Measurements from ENCODE around the gene MRPS33.
"Not testable (repeated sequence)": the region's sequence is repeated elsewhere in the genome, so short reads cannot be mapped to it uniquely, and the experiment has no call there.

MRPS33 gene

GRCh38 chr7:141012044-141012685, 2.6 kb downstream of the MRPS33 start:
- peak; percentile 87 for DNase-seq (ENCODE audit: low spot score)

- DNase-seq (ENCODE audit: low spot score), result no peak
Measured at GRCh38 chr7:141011443-141011842, 3.3 kb downstream of the MRPS33 start.

- no peak for DNase-seq (ENCODE audit: low spot score)
Measured at GRCh38 chr7:141003172-141004065, 11.3 kb downstream of the MRPS33 start.

- DNase-seq (ENCODE audit: low spot score), result no peak
Measured at GRCh38 chr7:141001546-141001945, 13.2 kb downstream of the MRPS33 start.

- DNase-seq (ENCODE audit: low spot score), result no peak
Measured at GRCh38 chr7:141001122-141001521, 13.6 kb downstream of the MRPS33 start.

GRCh38 chr7:140998715-140999114, 16.0 kb downstream of the MRPS33 start:
- no peak for DNase-seq (ENCODE audit: low spot score)

- DNase-seq (ENCODE audit: low spot score), result no peak
Measured at GRCh38 chr7:140992422-140992821, 22.3 kb downstream of the MRPS33 start.

- DNase-seq (ENCODE audit: low spot score), result no peak
Measured at GRCh38 chr7:140990193-140990962, 24.4 kb downstream of the MRPS33 start.

- no peak for DNase-seq (ENCODE audit: low spot score)
Measured at GRCh38 chr7:140989068-140989467, 25.7 kb downstream of the MRPS33 start.

GRCh38 chr7:140983802-140984201, 30.9 kb downstream of the MRPS33 start:
- no peak for DNase-seq (ENCODE audit: low spot score)

- no peak for DNase-seq (ENCODE audit: low spot score)
Measured at GRCh38 chr7:140982508-140982907, 32.2 kb downstream of the MRPS33 start.

GRCh38 chr7:140981951-140982350, 32.8 kb downstream of the MRPS33 start:
- no peak for DNase-seq (ENCODE audit: low spot score)

GRCh38 chr7:140977741-140978140, 37.0 kb downstream of the MRPS33 start:
- DNase-seq (ENCODE audit: low spot score), result no peak

GRCh38 chr7:140972876-140973829, 41.6 kb downstream of the MRPS33 start:
- no peak for DNase-seq (ENCODE audit: low spot score)

GRCh38 chr7:140972344-140972743, 42.4 kb downstream of the MRPS33 start:
- DNase-seq (ENCODE audit: low spot score), result no peak

- DNase-seq (ENCODE audit: low spot score), result no peak
Measured at GRCh38 chr7:140967438-140967837, 47.3 kb downstream of the MRPS33 start.

- no peak for DNase-seq (ENCODE audit: low spot score)
Measured at GRCh38 chr7:140966561-140967233, 48.1 kb downstream of the MRPS33 start.

GRCh38 chr7:140961117-140961516, 53.6 kb downstream of the MRPS33 start:
- no peak for DNase-seq (ENCODE audit: low spot score)

- not testable (repeated sequence) for DNase-seq (ENCODE audit: low spot score)
Measured at GRCh38 chr7:140956997-140957396, 57.8 kb downstream of the MRPS33 start.

Measured in CD4-positive, alpha-beta T cell treated with Interleukin-2 at 100 ng/mL for 4 hours (primary cell).